K562 (cell line): ENCODE measurements around the gene SAT2. TPM values are rescaled to one million over a fixed set of nuclear protein-coding genes. Genes with fewer than 3 reads are reported as not detected.

ENCODE experiments used
- polyA plus RNA-seq, 8 experiments: library from polyadenylated mRNA; depleted of rRNA in 4 of 8; stranded (reverse) in 5 of 8; unstranded in 3 of 8; fragments of >200 nt; fragmentation: Nextera tagmentation in 2 of 8; fragmentation: Illumina TruSeq in 1 of 8; extraction: Ambion mirVana in 2 of 8; extraction: Trizol in 1 of 8; gene quantifications; 2 replicates each; pipeline versions ENCODE4 v1.2.1 to v1.2.3, GENCODE V29; 2011 to 2014; ENCODE audit warnings: inconsistent platforms in 1 of 8, missing spikeins in 1 of 8
- small RNA-seq: library from RNA; depleted of rRNA; stranded (forward); fragments of <200 nt; gene quantifications from one replicate; pipeline ENCODE3, GENCODE V24; 2014
- total RNA-seq, 7 experiments: library from RNA; depleted of rRNA in 6 of 7; stranded (reverse); fragments of >200 nt in 6 of 7; fragmentation: Illumina TruSeq in 2 of 7; extraction: Trizol in 2 of 7; gene quantifications; 2 replicates each; pipeline versions ENCODE4 v1.2.1 to v1.2.3, GENCODE V29; 2011 to 2021; ENCODE audit warnings: low replicate concordance in 1 of 7

The SAT2 gene
- total and polyA plus RNA-seq, 9 of the 15 experiments (the other 6 are each of a cell fraction or from before 2014, with no cell fraction given): 2.0 to 8.0 (median 5.3) TPM

Small RNAs within 50 kb of the gene (small RNA-seq; reads per million reads assigned to genes)
- gene CD68 (0.11 reads per million), gene SNORD10 (not detected)

Other genes starting within 250 kb of the SAT2 start
Only the 7 nearest of the 30 such genes appear.
- 34.6 and 37.2 TPM in 2 replicates for gene CD68, start 48.2 kb downstream of the SAT2 start, total RNA-seq (2014; rRNA removed)
- gene CD68, start 48.2 kb downstream of the SAT2 start, total RNA-seq (2014; rRNA removed; fragmentation: Illumina TruSeq; extraction: Trizol): 22.9 and 28.2 TPM in 2 replicates
- gene CD68, start 48.2 kb downstream of the SAT2 start, total RNA-seq (2015; rRNA removed; fragmentation: Illumina TruSeq; extraction: Trizol): 46.4 and 50.9 TPM in 2 replicates
- 30.1 and 34.8 TPM in 2 replicates for gene CD68, start 48.2 kb downstream of the SAT2 start, total RNA-seq (2021)
- gene CD68, start 48.2 kb downstream of the SAT2 start, polyA plus RNA-seq (2011; rRNA removed): 31.3 and 65.1 TPM in 2 replicates
- gene CD68, start 48.2 kb downstream of the SAT2 start, polyA plus RNA-seq (2014; fragmentation: Illumina TruSeq; extraction: Trizol): 77.2 and 89.8 TPM in 2 replicates
- 10 to 100 TPM; 37.7 to 85.3 TPM for gene CD68, start 48.2 kb downstream of the SAT2 start, polyA plus RNA-seq (2014; fragmentation: Nextera tagmentation; extraction: Ambion mirVana)
- gene CD68, start 48.2 kb downstream of the SAT2 start, polyA plus RNA-seq (2014; rRNA removed): 33.3 and 38.8 TPM in 2 replicates
- 53.5 and 78.9 TPM in 2 replicates for gene MPDU1, start 44.0 kb downstream of the SAT2 start, total RNA-seq (2014; rRNA removed)
- 68.3 and 80.2 TPM in 2 replicates for gene MPDU1, start 44.0 kb downstream of the SAT2 start, total RNA-seq (2014; rRNA removed; fragmentation: Illumina TruSeq; extraction: Trizol)
- gene MPDU1, start 44.0 kb downstream of the SAT2 start, total RNA-seq (2015; rRNA removed; fragmentation: Illumina TruSeq; extraction: Trizol): 78.5 and 85.0 TPM in 2 replicates
- gene MPDU1, start 44.0 kb downstream of the SAT2 start, total RNA-seq (2021): 55.5 and 63.7 TPM in 2 replicates
- 160 and 161 TPM in 2 replicates for gene MPDU1, start 44.0 kb downstream of the SAT2 start, polyA plus RNA-seq (2011; rRNA removed)
- gene MPDU1, start 44.0 kb downstream of the SAT2 start, polyA plus RNA-seq (2014; fragmentation: Illumina TruSeq; extraction: Trizol): 172 and 179 TPM in 2 replicates
- 10 to 100 TPM in 1 of 2 experiments, 1 to 10 TPM in 1; 4.9 to 21.8 TPM for gene MPDU1, start 44.0 kb downstream of the SAT2 start, polyA plus RNA-seq (2014; fragmentation: Nextera tagmentation; extraction: Ambion mirVana)
- gene MPDU1, start 44.0 kb downstream of the SAT2 start, polyA plus RNA-seq (2014; rRNA removed): 77.1 and 86.7 TPM in 2 replicates
- 0.23 and 0.24 TPM in 2 replicates for gene SOX15, start 37.7 kb downstream of the SAT2 start, total RNA-seq (2014; rRNA removed)
- not detected in 2 replicates for gene SOX15, start 37.7 kb downstream of the SAT2 start, total RNA-seq (2014; rRNA removed; fragmentation: Illumina TruSeq; extraction: Trizol)
- not detected in 2 replicates for gene SOX15, start 37.7 kb downstream of the SAT2 start, total RNA-seq (2015; rRNA removed; fragmentation: Illumina TruSeq; extraction: Trizol)
- gene SOX15, start 37.7 kb downstream of the SAT2 start, total RNA-seq (2021): 0.16 TPM in 1 of 2 replicates, not detected in the other
- 0.16 TPM in 1 of 2 replicates, not detected in the other for gene SOX15, start 37.7 kb downstream of the SAT2 start, polyA plus RNA-seq (2011; rRNA removed)
- gene SOX15, start 37.7 kb downstream of the SAT2 start, polyA plus RNA-seq (2014; fragmentation: Illumina TruSeq; extraction: Trizol): not detected in 2 replicates
- gene SOX15, start 37.7 kb downstream of the SAT2 start, polyA plus RNA-seq (2014; fragmentation: Nextera tagmentation; extraction: Ambion mirVana): under 1 TPM in 1 of 2 experiments, not detected in 1; 0.07 TPM
- 0.33 TPM in 1 of 2 replicates, not detected in the other for gene SOX15, start 37.7 kb downstream of the SAT2 start, polyA plus RNA-seq (2014; rRNA removed)
- gene FXR2, start 12.9 kb downstream of the SAT2 start, total RNA-seq (2014; rRNA removed): 26.3 and 38.6 TPM in 2 replicates
- 20.2 and 21.4 TPM in 2 replicates for gene FXR2, start 12.9 kb downstream of the SAT2 start, total RNA-seq (2014; rRNA removed; fragmentation: Illumina TruSeq; extraction: Trizol)
- gene FXR2, start 12.9 kb downstream of the SAT2 start, total RNA-seq (2015; rRNA removed; fragmentation: Illumina TruSeq; extraction: Trizol): 22.0 and 22.3 TPM in 2 replicates
- 28.3 and 29.9 TPM in 2 replicates for gene FXR2, start 12.9 kb downstream of the SAT2 start, total RNA-seq (2021)
- gene FXR2, start 12.9 kb downstream of the SAT2 start, polyA plus RNA-seq (2011; rRNA removed): 24.5 and 35.0 TPM in 2 replicates
- 41.0 and 49.3 TPM in 2 replicates for gene FXR2, start 12.9 kb downstream of the SAT2 start, polyA plus RNA-seq (2014; fragmentation: Illumina TruSeq; extraction: Trizol)
- gene FXR2, start 12.9 kb downstream of the SAT2 start, polyA plus RNA-seq (2014; fragmentation: Nextera tagmentation; extraction: Ambion mirVana): 1 to 10 TPM; 2.0 to 2.2 TPM
- gene FXR2, start 12.9 kb downstream of the SAT2 start, polyA plus RNA-seq (2014; rRNA removed): 28.4 and 35.0 TPM in 2 replicates
- not detected in 2 replicates for gene SHBG, start 2.3 kb upstream of the SAT2 start, total RNA-seq (2014; rRNA removed)
- not detected in 2 replicates for gene SHBG, start 2.3 kb upstream of the SAT2 start, total RNA-seq (2014; rRNA removed; fragmentation: Illumina TruSeq; extraction: Trizol)
- not detected in 2 replicates for gene SHBG, start 2.3 kb upstream of the SAT2 start, total RNA-seq (2015; rRNA removed; fragmentation: Illumina TruSeq; extraction: Trizol)
- not detected in 2 replicates for gene SHBG, start 2.3 kb upstream of the SAT2 start, total RNA-seq (2021)
- not detected in 2 replicates for gene SHBG, start 2.3 kb upstream of the SAT2 start, polyA plus RNA-seq (2011; rRNA removed)
- gene SHBG, start 2.3 kb upstream of the SAT2 start, polyA plus RNA-seq (2014; fragmentation: Illumina TruSeq; extraction: Trizol): not detected in 2 replicates
- gene SHBG, start 2.3 kb upstream of the SAT2 start, polyA plus RNA-seq (2014; fragmentation: Nextera tagmentation; extraction: Ambion mirVana): not detected
- not detected in 2 replicates for gene SHBG, start 2.3 kb upstream of the SAT2 start, polyA plus RNA-seq (2014; rRNA removed)
- gene ATP1B2, start 23.1 kb upstream of the SAT2 start, total RNA-seq (2014; rRNA removed): 0.23 and 1.1 TPM in 2 replicates
- 0.41 and 0.47 TPM in 2 replicates for gene ATP1B2, start 23.1 kb upstream of the SAT2 start, total RNA-seq (2014; rRNA removed; fragmentation: Illumina TruSeq; extraction: Trizol)
- gene ATP1B2, start 23.1 kb upstream of the SAT2 start, total RNA-seq (2015; rRNA removed; fragmentation: Illumina TruSeq; extraction: Trizol): 0.25 and 0.68 TPM in 2 replicates
- gene ATP1B2, start 23.1 kb upstream of the SAT2 start, total RNA-seq (2021): 4.7 and 5.4 TPM in 2 replicates
- gene ATP1B2, start 23.1 kb upstream of the SAT2 start, polyA plus RNA-seq (2011; rRNA removed): 0.59 and 1.8 TPM in 2 replicates
- 6.0 and 6.1 TPM in 2 replicates for gene ATP1B2, start 23.1 kb upstream of the SAT2 start, polyA plus RNA-seq (2014; fragmentation: Illumina TruSeq; extraction: Trizol)
- gene ATP1B2, start 23.1 kb upstream of the SAT2 start, polyA plus RNA-seq (2014; fragmentation: Nextera tagmentation; extraction: Ambion mirVana): 1 to 10 TPM in 1 of 2 experiments, under 1 TPM in 1; 0.99 to 2.4 TPM
- 1.4 and 1.6 TPM in 2 replicates for gene ATP1B2, start 23.1 kb upstream of the SAT2 start, polyA plus RNA-seq (2014; rRNA removed)
- gene TP53, start 59.7 kb upstream of the SAT2 start, total RNA-seq (2014; rRNA removed): 4.6 and 6.6 TPM in 2 replicates
- gene TP53, start 59.7 kb upstream of the SAT2 start, total RNA-seq (2014; rRNA removed; fragmentation: Illumina TruSeq; extraction: Trizol): 5.3 and 6.2 TPM in 2 replicates
- gene TP53, start 59.7 kb upstream of the SAT2 start, total RNA-seq (2015; rRNA removed; fragmentation: Illumina TruSeq; extraction: Trizol): 6.8 and 7.1 TPM in 2 replicates
- 10.6 and 11.0 TPM in 2 replicates for gene TP53, start 59.7 kb upstream of the SAT2 start, total RNA-seq (2021)
- 14.0 and 18.7 TPM in 2 replicates for gene TP53, start 59.7 kb upstream of the SAT2 start, polyA plus RNA-seq (2011; rRNA removed)
- gene TP53, start 59.7 kb upstream of the SAT2 start, polyA plus RNA-seq (2014; fragmentation: Illumina TruSeq; extraction: Trizol): 9.2 and 9.9 TPM in 2 replicates
- gene TP53, start 59.7 kb upstream of the SAT2 start, polyA plus RNA-seq (2014; fragmentation: Nextera tagmentation; extraction: Ambion mirVana): 1 to 10 TPM; 2.8 to 3.4 TPM
- 12.5 and 17.7 TPM in 2 replicates for gene TP53, start 59.7 kb upstream of the SAT2 start, polyA plus RNA-seq (2014; rRNA removed)